CD4-positive, alpha-beta T cell (primary cell): ENCODE measurements around the gene SPATC1L. TPM values are rescaled to one million over a fixed set of nuclear protein-coding genes. Genes with fewer than 3 reads are reported as not detected.
A peak's percentile ranks its signal among the peaks of the same experiment; 100 is the strongest.

Source experiments
- ATAC-seq: fragments of 200-7000 bp; cut with Tn5 transposase; one replicate; pipeline ENCODE4 v1.10.0; 2022; ENCODE audit warnings: mild to moderate bottlenecking; ENCODE audit not compliant: poor library complexity
- CTCF ChIA-PET: fragments of 350-600 bp; sonication (Branson Sonifier 250); formaldehyde crosslinking; loops from one replicate; lab custom pipeline; 2021; ENCODE audit warnings: antibody characterized with exemption, inconsistent platforms; lab: Charles Lee
- POLR2A ChIA-PET: fragments of 350-600 bp; sonication (Branson Sonifier 250); formaldehyde crosslinking; loops from one replicate; lab custom pipeline; 2021; ENCODE audit warnings: antibody characterized with exemption, inconsistent platforms; lab: Charles Lee
- DNase-seq, 14 experiments: peaks; one replicate each; pipeline ENCODE4 v3.0.0-alpha.2; 2013 to 2020; ENCODE audit warnings: mixed read lengths in 2 of 14
- H3K27ac ChIP-seq, 2 donors: one replicate each; pipeline versions ENCODE4 v1.5.1 to v1.7.0; 2013; ENCODE audit warnings: low read length in 2 of 2, low read depth in 1 of 2, mild to moderate bottlenecking in 1 of 2
- H3K27me3 ChIP-seq, 2 experiments: 1 replicate in 1 of 2; 2 replicates in 1 of 2; pipeline versions ENCODE4 v1.6.1 to v1.7.0; 2013; ENCODE audit warnings: low read length in 2 of 2, control low read depth in 1 of 2, mild to moderate bottlenecking in 1 of 2, moderate library complexity in 1 of 2; ENCODE audit not compliant: insufficient read depth in 2 of 2, control insufficient read depth in 1 of 2
- H3K36me3 ChIP-seq: one replicate; pipeline ENCODE4 v1.6.1; 2013; ENCODE audit warnings: low read length, control low read depth; ENCODE audit not compliant: insufficient read depth
- H3K4me1 ChIP-seq: one replicate; pipeline ENCODE4 v1.6.1; 2013; ENCODE audit warnings: low read length, control low read depth; ENCODE audit not compliant: insufficient read depth
- H3K4me3 ChIP-seq: one replicate; pipeline ENCODE4 v1.5.1; 2013; ENCODE audit warnings: mild to moderate bottlenecking, low read length, moderate library complexity
- H3K9me3 ChIP-seq, 2 experiments: 1 replicate in 1 of 2; 2 replicates in 1 of 2; pipeline versions ENCODE4 v1.6.1 to v1.7.0; 2013; ENCODE audit warnings: low read length in 2 of 2, mild to moderate bottlenecking in 2 of 2, control low read depth in 1 of 2, moderate library complexity in 1 of 2; ENCODE audit not compliant: control insufficient read depth in 1 of 2, insufficient read depth in 1 of 2
- H3K27ac Mint-ChIP-seq: one replicate; pipeline ENCODE4 v1.8.0; 2020; ENCODE audit warnings: mixed read lengths
- H3K27me3 Mint-ChIP-seq: one replicate; pipeline ENCODE4 v1.8.0; 2021; ENCODE audit warnings: mixed read lengths
- H3K36me3 Mint-ChIP-seq: one replicate; pipeline ENCODE4 v1.8.0; 2021; ENCODE audit warnings: low read depth, mixed read lengths
- H3K4me1 Mint-ChIP-seq: one replicate; pipeline ENCODE4 v1.8.0; 2021; ENCODE audit warnings: low read depth, mixed read lengths
- H3K4me3 Mint-ChIP-seq: one replicate; pipeline ENCODE4 v1.8.0; 2020; ENCODE audit warnings: mild to moderate bottlenecking, mixed read lengths
- H3K9me3 Mint-ChIP-seq: one replicate; pipeline ENCODE4 v1.8.0; 2020; ENCODE audit warnings: mixed read lengths
- CTCF ChIP-seq: fragments of 200-600 bp; IDR thresholded peaks from one replicate; pipeline ENCODE4 v1.8.0; 2022; ENCODE audit warnings: antibody characterized with exemption, mild to moderate bottlenecking
- intact Hi-C, 2 experiments: fragments of 100-400 bp; cut with DNase I in 1 of 2; cut with micrococcal nuclease in 1 of 2; formaldehyde crosslinking; loops; one replicate each; pipeline versions ENCODE4 v1.15.1 to v1.9.0; 2023 to 2025; cut with DNase I, micrococcal nuclease
- total RNA-seq, 174 experiments: library from RNA in 2 of 174; stranded (reverse) in 2 of 174; gene quantifications; one replicate each; pipeline ENCODE4 v1.2.3 and lab custom pipeline; 2021 to 2026

Gene SPATC1L
- total RNA-seq, 2 experiments from 2014 or later = 2.8 to 3.0 TPM

- H3K27me3 Mint-ChIP-seq = no peaks in the 10 kb centered on the region
- no peaks in the 10 kb centered on the region for H3K4me1 Mint-ChIP-seq
- H3K36me3 ChIP-seq = no peaks in the 10 kb centered on the region
- ATAC-seq = no peak
- POLR2A ChIA-PET = no interaction called here
- H3K9me3 Mint-ChIP-seq = no peaks in the 10 kb centered on the region
- H3K4me1 ChIP-seq = no peaks in the 10 kb centered on the region
- CTCF ChIA-PET = no interaction called here
- peaks cover 0 to 4% of the 10 kb centered on the region in 2 experiments for H3K9me3 ChIP-seq
- intact Hi-C loops = no loop called here
- H3K4me3 Mint-ChIP-seq = no peak overlapping the region
- no peak overlapping the region for H3K4me3 ChIP-seq
- no peaks in the 10 kb centered on the region for H3K27me3 ChIP-seq
- DNase-seq = peak in 2 of 14 experiments; percentile 3 to 26
- H3K27ac ChIP-seq = no peak overlapping the region
- H3K36me3 Mint-ChIP-seq = no peaks in the 10 kb centered on the region
- no peak overlapping the region for H3K27ac Mint-ChIP-seq
- no peak for TF ChIP-seq CTCF
Measured at GRCh38 chr21:46124926-46125845, 59.1 kb downstream of the SPATC1L start.

- intact Hi-C loops = no loop called here
- ChIA-PET POLR2A (no interaction called here), CTCF (no interaction called here)
- Mint-ChIP-seq H3K4me1 (no peaks in the 10 kb centered on the region), H3K36me3 (no peaks in the 10 kb centered on the region), H3K27ac (no peak overlapping the region), H3K4me3 (no peak overlapping the region), H3K27me3 (no peaks in the 10 kb centered on the region), H3K9me3 (no peaks in the 10 kb centered on the region)
- H3K4me3 ChIP-seq = no peak overlapping the region
- no peak for ATAC-seq
- H3K36me3 ChIP-seq = no peaks in the 10 kb centered on the region
- H3K27me3 ChIP-seq = no peaks in the 10 kb centered on the region
- H3K4me1 ChIP-seq = no peaks in the 10 kb centered on the region
- peak in 2 of 14 experiments; percentile 3 to 28 for DNase-seq
- no peak overlapping the region for H3K27ac ChIP-seq
- H3K9me3 ChIP-seq = peaks cover 0 to 4% of the 10 kb centered on the region in 2 experiments
- TF ChIP-seq CTCF = no peak
Measured at GRCh38 chr21:46124083-46124925, 60.0 kb downstream of the SPATC1L start.

- Mint-ChIP-seq H3K27ac (no peak overlapping the region), H3K4me3 (no peak overlapping the region), H3K4me1 (no peaks in the 10 kb centered on the region), H3K27me3 (no peaks in the 10 kb centered on the region), H3K36me3 (no peaks in the 10 kb centered on the region), H3K9me3 (no peaks in the 10 kb centered on the region)
- Histone ChIP-seq H3K9me3 (peaks cover 0 to 7% of the 10 kb centered on the region in 2 experiments), H3K4me3 (no peak overlapping the region), H3K36me3 (no peaks in the 10 kb centered on the region), H3K27me3 (no peaks in the 10 kb centered on the region), H3K27ac (no peak overlapping the region), H3K4me1 (no peaks in the 10 kb centered on the region)
- DNase-seq = peak in 1 of 14 experiments; percentile 4
- ChIA-PET CTCF (no interaction called here), POLR2A (no interaction called here)
- intact Hi-C loops = no loop called here
- no peak for ATAC-seq
- TF ChIP-seq CTCF = no peak
Measured at GRCh38 chr21:46122758-46123683, 61.2 kb downstream of the SPATC1L start.
